Measurements from ENCODE around the gene SLC45A3. TPM values are rescaled to one million over a fixed set of nuclear protein-coding genes. Genes with fewer than 3 reads are reported as not detected.

SLC45A3 gene
- total RNA-seq, 2 experiments from 2014 or later: not detected

- Mint-ChIP-seq H3K4me1 (no peaks in the 10 kb centered on the region), H3K36me3 (no peaks in the 10 kb centered on the region), H3K4me3 (no peak overlapping the region), H3K27me3 (peaks cover 34% of the 10 kb centered on the region), H3K27ac (no peak overlapping the region), H3K9me3 (ENCODE audit: low read depth) (no peaks in the 10 kb centered on the region)
- no peak for ATAC-seq
- CTCF ChIA-PET: interaction anchor here (0.8 to 1.1 kb wide), 2 partner anchors 33 to 35 kb away, joined by 4 read pairs; no protein-coding TSS in a partner anchor
- DNase-seq: no peak
Observed at GRCh38 chr1:205692423-205692822, 12.1 kb upstream of the SLC45A3 start.

- Mint-ChIP-seq H3K9me3 (ENCODE audit: low read depth) (no peaks in the 10 kb centered on the region), H3K4me1 (no peaks in the 10 kb centered on the region), H3K27ac (no peak overlapping the region), H3K36me3 (no peaks in the 10 kb centered on the region), H3K27me3 (peaks cover 27% of the 10 kb centered on the region), H3K4me3 (no peak overlapping the region)
- ATAC-seq: no peak
- CTCF ChIA-PET: interaction anchor here (0.8 to 1.8 kb wide), 3 partner anchors 9 to 33 kb away, joined by 3 to 7 read pairs (median 4); no protein-coding TSS in a partner anchor
- DNase-seq: no peak
Observed at GRCh38 chr1:205690122-205690756, 9.9 kb upstream of the SLC45A3 start.

- CTCF ChIA-PET: interaction anchor here (1.5 to 2.2 kb wide), 2 partner anchors 8 to 22 kb away, joined by 4 to 6 read pairs; no protein-coding TSS in a partner anchor
- no peak for ATAC-seq
Observed at GRCh38 chr1:205689479-205689878, 9.2 kb upstream of the SLC45A3 start.

GRCh38 chr1:205688171-205689080 is 8.1 kb upstream of the SLC45A3 start:
- Mint-ChIP-seq H3K4me1 (no peaks in the 10 kb centered on the region), H3K4me3 (no peak overlapping the region), H3K27ac (no peak overlapping the region), H3K9me3 (ENCODE audit: low read depth) (no peaks in the 10 kb centered on the region), H3K27me3 (peaks cover 22% of the 10 kb centered on the region), H3K36me3 (no peaks in the 10 kb centered on the region)
- DNase-seq (no peak), ATAC-seq (no peak)
- CTCF ChIA-PET: interaction anchor here (1.4 to 2.2 kb wide), 3 partner anchors 9 to 30 kb away, joined by 4 to 6 read pairs (median 6); no protein-coding TSS in a partner anchor

More at GRCh38 chr1:205689479-205689878, 9.2 kb upstream of the SLC45A3 start:
- Mint-ChIP-seq H3K36me3 (no peaks in the 10 kb centered on the region), H3K4me1 (no peaks in the 10 kb centered on the region), H3K27me3 (peaks cover 22% of the 10 kb centered on the region), H3K27ac (no peak overlapping the region), H3K4me3 (no peak overlapping the region), H3K9me3 (ENCODE audit: low read depth) (no peaks in the 10 kb centered on the region)
- no peak for DNase-seq

- Mint-ChIP-seq H3K4me1 (no peaks in the 10 kb centered on the region), H3K36me3 (no peaks in the 10 kb centered on the region), H3K27me3 (peaks cover 22% of the 10 kb centered on the region), H3K9me3 (ENCODE audit: low read depth) (no peaks in the 10 kb centered on the region), H3K27ac (no peak overlapping the region), H3K4me3 (no peak overlapping the region)
- CTCF ChIA-PET: interaction anchor here (1.4 kb wide), 1 partner anchor 29 kb away, joined by 6 read pairs; no protein-coding TSS in a partner anchor
- ATAC-seq (no peak), DNase-seq (no peak)
Observed at GRCh38 chr1:205687242-205687641, 6.9 kb upstream of the SLC45A3 start.

- Mint-ChIP-seq H3K27me3 (peaks cover 21% of the 10 kb centered on the region), H3K27ac (no peak overlapping the region), H3K4me3 (no peak overlapping the region), H3K36me3 (no peaks in the 10 kb centered on the region), H3K9me3 (ENCODE audit: low read depth) (no peaks in the 10 kb centered on the region), H3K4me1 (peaks cover 12% of the 10 kb centered on the region)
- DNase-seq (no peak), ATAC-seq (no peak)
- CTCF ChIA-PET: interaction anchor here (0.8 to 2.5 kb wide), 4 partner anchors 9 to 30 kb away, joined by 3 to 9 read pairs (median 4); no protein-coding TSS in a partner anchor
Observed at GRCh38 chr1:205681364-205681763, 1.1 kb upstream of the SLC45A3 start.

GRCh38 chr1:205678286-205679111 is 1.8 kb downstream of the SLC45A3 start:
- H3K9me3 Mint-ChIP-seq (ENCODE audit: low read depth): no peaks in the 10 kb centered on the region
- no peak overlapping the region for H3K4me3 Mint-ChIP-seq
- no peak for DNase-seq
- no peak overlapping the region for H3K27ac Mint-ChIP-seq
- H3K36me3 Mint-ChIP-seq: no peaks in the 10 kb centered on the region
- CTCF ChIA-PET: interaction anchor here (0.8 to 2.1 kb wide), 8 partner anchors 19 to 193 kb away, joined by 3 to 12 read pairs (median 6); no protein-coding TSS in a partner anchor
- H3K4me1 Mint-ChIP-seq: peaks cover 12% of the 10 kb centered on the region
- peaks cover 30% of the 10 kb centered on the region for H3K27me3 Mint-ChIP-seq
- no peak for ATAC-seq

GRCh38 chr1:205677167-205677566 is 3.1 kb downstream of the SLC45A3 start:
- Mint-ChIP-seq H3K4me3 (no peak overlapping the region), H3K4me1 (peaks cover 13% of the 10 kb centered on the region), H3K27ac (no peak overlapping the region), H3K9me3 (ENCODE audit: low read depth) (no peaks in the 10 kb centered on the region), H3K27me3 (peaks cover 43% of the 10 kb centered on the region), H3K36me3 (no peaks in the 10 kb centered on the region)
- DNase-seq: no peak
- ATAC-seq: no peak
- CTCF ChIA-PET: interaction anchor here (1.1 to 2.1 kb wide), 3 partner anchors 18 to 86 kb away, joined by 7 to 12 read pairs (median 11); no protein-coding TSS in a partner anchor

GRCh38 chr1:205676597-205676996 is 3.7 kb downstream of the SLC45A3 start:
- Mint-ChIP-seq H3K27ac (no peak overlapping the region), H3K4me1 (peaks cover 19% of the 10 kb centered on the region), H3K36me3 (no peaks in the 10 kb centered on the region), H3K27me3 (peaks cover 45% of the 10 kb centered on the region), H3K4me3 (no peak overlapping the region), H3K9me3 (ENCODE audit: low read depth) (no peaks in the 10 kb centered on the region)
- CTCF ChIA-PET: interaction anchor here (0.5 to 2.1 kb wide), 4 partner anchors 17 to 85 kb away, joined by 6 to 12 read pairs (median 9); no protein-coding TSS in a partner anchor
- DNase-seq: no peak
- no peak for ATAC-seq

- no peak for ATAC-seq
- CTCF ChIA-PET: interaction anchor here (0.5 to 2.1 kb wide), 2 partner anchors 16 to 18 kb away, joined by 6 to 11 read pairs; no protein-coding TSS in a partner anchor
- Mint-ChIP-seq H3K27me3 (peaks cover 43% of the 10 kb centered on the region), H3K4me1 (peaks cover 22% of the 10 kb centered on the region), H3K9me3 (ENCODE audit: low read depth) (no peaks in the 10 kb centered on the region), H3K4me3 (no peak overlapping the region), H3K27ac (no peak overlapping the region), H3K36me3 (no peaks in the 10 kb centered on the region)
- no peak for DNase-seq
Observed at GRCh38 chr1:205676002-205676401, 4.3 kb downstream of the SLC45A3 start.

- Mint-ChIP-seq H3K27me3 (peaks cover 38% of the 10 kb centered on the region), H3K4me3 (no peak overlapping the region), H3K27ac (no peak overlapping the region), H3K36me3 (no peaks in the 10 kb centered on the region), H3K4me1 (peaks cover 18% of the 10 kb centered on the region), H3K9me3 (ENCODE audit: low read depth) (no peaks in the 10 kb centered on the region)
- no peak for DNase-seq
- CTCF ChIA-PET: interaction anchor here (0.8 to 1.2 kb wide), 2 partner anchors 18 to 71 kb away, joined by 3 read pairs; no protein-coding TSS in a partner anchor
- no peak for ATAC-seq
Observed at GRCh38 chr1:205675247-205675646, 5.1 kb downstream of the SLC45A3 start.

- peaks cover 10% of the 10 kb centered on the region for H3K4me1 Mint-ChIP-seq
Observed at GRCh38 chr1:205672970-205673369, 7.3 kb downstream of the SLC45A3 start.

More at GRCh38 chr1:205672970-205673369, 7.3 kb downstream of the SLC45A3 start:
- no peak for DNase-seq
- Mint-ChIP-seq H3K9me3 (ENCODE audit: low read depth) (no peaks in the 10 kb centered on the region), H3K27ac (no peak overlapping the region), H3K27me3 (peaks cover 47% of the 10 kb centered on the region), H3K36me3 (no peaks in the 10 kb centered on the region), H3K4me3 (no peak overlapping the region)
- CTCF ChIA-PET: interaction anchor here (1.0 to 7.2 kb wide), 2 partner anchors 15 to 110 kb away, joined by 3 to 70 read pairs; no protein-coding TSS in a partner anchor
- ATAC-seq: no peak

Data from activated CD8-positive, alpha-beta memory T cell treated with anti-CD3 and anti-CD28 coated beads, Interleukin-2, amount 10 ng/mL, durations not matched to agents 7 days and 5 days (primary cell).